C4-2B (cell line): Measurements from ENCODE around the gene AGBL4.

ENCODE experiments used
- H3K27ac ChIP-seq: fragments of 450-650 bp; 2 replicates; pipeline ENCODE4 v1.5.1; 2017
- CTCF ChIP-seq: fragments of 450-650 bp; conservative IDR thresholded peaks from 2 replicates; pipeline ENCODE4 v1.5.1; 2017; ENCODE audit warnings: mild to moderate bottlenecking
- ZFX ChIP-seq: fragments of 450-650 bp; IDR thresholded peaks from 2 replicates; pipeline ENCODE4 v1.6.1; 2017

The AGBL4 gene

GRCh38 chr1:48649880-48650279 is 1373.9 kb downstream of the AGBL4 start:
- TF ChIP-seq ZFX (no peak), CTCF (no peak)
- no peak overlapping the region for H3K27ac ChIP-seq

GRCh38 chr1:48645883-48646282 is 1377.9 kb downstream of the AGBL4 start:
- H3K27ac ChIP-seq: no peak overlapping the region
- TF ChIP-seq ZFX (no peak), CTCF (no peak)

- no peak overlapping the region for H3K27ac ChIP-seq
- TF ChIP-seq CTCF: no peak
- no peak for TF ChIP-seq ZFX
Measured at GRCh38 chr1:48644905-48645605, 1378.7 kb downstream of the AGBL4 start.

GRCh38 chr1:48644190-48644900 is 1379.4 kb downstream of the AGBL4 start:
- no peak for TF ChIP-seq CTCF
- H3K27ac ChIP-seq: no peak overlapping the region

GRCh38 chr1:48643193-48643592 is 1380.6 kb downstream of the AGBL4 start:
- no peak for TF ChIP-seq CTCF
- no peak for TF ChIP-seq ZFX
- no peak overlapping the region for H3K27ac ChIP-seq

GRCh38 chr1:48640836-48641492 is 1382.8 kb downstream of the AGBL4 start:
- no peak for TF ChIP-seq CTCF
- TF ChIP-seq ZFX: no peak
- no peak overlapping the region for H3K27ac ChIP-seq

GRCh38 chr1:48629867-48630266 is 1393.9 kb downstream of the AGBL4 start:
- TF ChIP-seq ZFX: no peak
- TF ChIP-seq CTCF: no peak
- no peak overlapping the region for H3K27ac ChIP-seq
